Left renal pelvis (tissue), 4 donors: Measurements from ENCODE around the gene FERMT2. TPM values are rescaled to one million over a fixed set of nuclear protein-coding genes. Genes with fewer than 3 reads are reported as not detected.
A peak's percentile ranks its signal among the peaks of the same experiment; 100 is the strongest.
"Not testable (repeated sequence)": the region's sequence is repeated elsewhere in the genome, so short reads cannot be mapped to it uniquely, and the experiment has no call there.

Source experiments
- DNase-seq, 4 donors: peaks; one replicate each; pipeline ENCODE4 v3.0.0-alpha.2; 2013; ENCODE audit warnings: low read depth in 4 of 4, low spot score in 3 of 4
- polyA plus RNA-seq, 4 donors: library from polyadenylated mRNA; unstranded; fragments of 120-200 nt; gene quantifications; one replicate each; pipeline ENCODE4 v1.2.1, GENCODE V29; 2013; ENCODE audit not compliant: insufficient read length in 4 of 4

Gene FERMT2
- polyA plus RNA-seq, 4 donors = 148 to 201 (median 161) TPM

DNA sequence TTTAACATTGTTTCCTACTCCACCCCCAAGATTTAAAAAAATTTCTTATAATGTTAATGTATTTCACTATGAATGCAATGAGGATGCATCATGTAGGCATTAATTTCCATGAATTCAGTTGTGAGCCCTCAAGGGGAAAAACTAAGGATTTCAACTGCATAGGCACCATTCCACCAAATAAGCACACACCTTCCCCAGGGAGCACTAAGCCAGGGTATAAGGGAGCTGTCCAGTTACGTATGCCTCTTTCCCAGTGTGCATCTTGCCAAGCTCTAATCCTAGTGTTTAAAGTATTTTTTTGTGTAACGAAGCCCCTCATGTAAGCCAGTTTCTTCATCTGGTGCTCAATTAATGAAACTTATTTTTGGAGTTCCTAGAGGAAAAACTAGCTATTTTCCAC, 6.6 kb downstream of the FERMT2 start:
- DNase-seq = no peak

DNA sequence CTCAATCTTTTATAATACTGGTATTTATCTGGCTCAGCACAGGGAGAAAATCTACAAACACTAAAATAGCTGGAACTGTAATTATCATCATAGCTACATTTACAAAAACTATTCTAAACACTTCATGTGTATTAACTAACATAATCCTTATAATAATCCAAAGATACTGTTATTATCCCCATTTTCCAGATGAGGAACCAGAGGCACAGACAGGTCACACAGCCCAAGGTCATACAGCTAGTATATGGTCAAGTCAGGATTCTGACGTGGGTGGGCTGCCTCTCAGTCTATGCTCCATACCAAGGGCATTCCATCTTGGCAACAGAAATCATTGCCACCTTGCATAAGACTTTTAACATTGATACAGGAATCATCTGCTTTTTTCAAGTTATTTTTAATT, 11.4 kb downstream of the FERMT2 start:
- DNase-seq = no peak

DNA sequence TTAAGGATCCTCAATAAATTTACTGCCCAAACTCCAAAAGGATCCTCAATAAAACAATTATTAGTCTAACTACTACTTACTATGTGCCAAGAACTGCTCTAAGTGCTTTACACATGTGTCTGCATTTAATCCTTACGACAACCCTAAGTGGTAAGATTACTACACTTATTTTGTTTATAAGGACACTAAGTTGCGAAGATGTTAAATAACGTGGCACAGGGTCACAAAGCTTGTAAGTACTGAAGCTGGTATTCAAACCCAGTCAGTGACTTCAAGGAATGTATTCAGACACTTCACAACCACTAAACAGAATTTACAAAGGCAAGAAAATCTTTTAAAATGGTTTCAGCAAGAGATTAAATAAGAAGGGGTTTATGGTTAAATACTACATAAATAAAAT, 13.0 kb downstream of the FERMT2 start:
- DNase-seq = no peak

DNA sequence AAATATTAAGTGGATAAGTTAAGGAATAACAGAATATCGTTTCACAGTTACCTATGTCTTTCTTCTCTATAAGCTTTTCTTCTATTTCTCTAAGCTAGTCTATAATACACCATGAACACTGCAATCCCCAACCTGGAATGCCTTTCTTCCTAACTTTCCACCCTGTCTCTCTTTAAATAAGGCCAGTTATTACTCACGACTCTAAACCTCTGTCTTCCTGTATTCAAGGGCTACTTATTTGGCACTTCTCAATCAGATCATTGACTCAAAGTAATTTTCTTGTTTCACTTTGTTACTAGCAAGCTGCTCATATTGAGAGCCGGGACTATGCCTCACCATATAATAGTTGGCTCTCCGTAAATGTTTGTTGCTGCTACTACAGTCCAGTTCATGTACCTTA, 13.5 kb downstream of the FERMT2 start:
- no peak for DNase-seq

DNA sequence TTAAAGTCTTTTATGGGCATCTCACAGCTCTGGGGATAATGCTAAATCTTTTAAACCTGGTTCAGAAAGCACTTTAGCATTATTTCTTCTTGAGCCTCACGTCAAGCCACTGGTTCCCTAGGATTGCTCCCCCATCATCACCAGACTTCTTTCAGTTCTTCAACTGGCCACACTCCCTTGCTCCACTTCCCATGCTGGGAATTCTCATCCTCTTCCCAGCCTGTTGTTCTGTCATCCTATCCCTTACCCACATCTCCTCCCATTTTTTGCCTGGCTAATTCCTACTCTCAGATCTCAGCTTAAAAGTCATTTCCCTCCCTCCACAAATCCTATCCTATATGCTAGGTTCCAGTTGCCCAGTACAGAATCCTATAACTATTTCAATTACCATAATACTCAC, 14.4 kb downstream of the FERMT2 start:
- no peak for DNase-seq

DNA sequence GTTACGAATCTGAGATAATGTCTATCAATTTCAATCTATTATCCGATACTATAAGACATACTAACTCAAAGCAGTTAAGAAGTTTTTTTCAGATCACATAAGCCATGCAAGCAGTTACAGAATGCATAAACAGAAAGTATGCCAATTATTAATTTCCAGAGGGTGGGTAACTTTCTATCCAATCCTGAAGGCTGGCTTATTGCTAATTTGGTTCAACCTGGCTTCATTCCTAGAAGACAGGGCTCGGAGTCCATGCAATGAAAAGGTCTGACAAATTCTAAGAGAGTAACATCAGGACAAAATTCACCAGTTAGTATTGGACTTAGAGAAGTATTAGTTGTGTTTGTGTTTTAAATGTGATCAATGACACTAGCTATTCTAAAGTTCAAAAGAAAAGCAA, 15.0 kb downstream of the FERMT2 start:
- no peak for DNase-seq

DNA sequence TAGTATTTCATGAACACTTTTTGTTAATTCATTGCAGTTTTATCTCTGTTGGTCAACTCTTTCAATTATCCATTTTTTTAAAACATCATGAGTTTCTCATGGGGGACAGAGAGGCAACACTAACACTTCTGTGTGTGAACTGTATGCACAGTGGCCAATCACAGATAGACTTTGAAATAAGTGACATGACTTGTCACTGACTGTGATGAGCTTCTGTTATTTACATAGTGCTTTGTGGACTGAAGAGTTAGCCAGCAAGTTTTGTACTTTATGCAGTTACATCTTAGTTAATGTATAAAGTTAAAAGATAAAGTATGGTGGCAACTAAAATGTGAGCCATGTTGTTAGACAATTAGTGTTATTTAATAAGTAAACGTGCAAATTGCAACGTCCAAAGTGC, 16.1 kb downstream of the FERMT2 start:
- no peak for DNase-seq

DNA sequence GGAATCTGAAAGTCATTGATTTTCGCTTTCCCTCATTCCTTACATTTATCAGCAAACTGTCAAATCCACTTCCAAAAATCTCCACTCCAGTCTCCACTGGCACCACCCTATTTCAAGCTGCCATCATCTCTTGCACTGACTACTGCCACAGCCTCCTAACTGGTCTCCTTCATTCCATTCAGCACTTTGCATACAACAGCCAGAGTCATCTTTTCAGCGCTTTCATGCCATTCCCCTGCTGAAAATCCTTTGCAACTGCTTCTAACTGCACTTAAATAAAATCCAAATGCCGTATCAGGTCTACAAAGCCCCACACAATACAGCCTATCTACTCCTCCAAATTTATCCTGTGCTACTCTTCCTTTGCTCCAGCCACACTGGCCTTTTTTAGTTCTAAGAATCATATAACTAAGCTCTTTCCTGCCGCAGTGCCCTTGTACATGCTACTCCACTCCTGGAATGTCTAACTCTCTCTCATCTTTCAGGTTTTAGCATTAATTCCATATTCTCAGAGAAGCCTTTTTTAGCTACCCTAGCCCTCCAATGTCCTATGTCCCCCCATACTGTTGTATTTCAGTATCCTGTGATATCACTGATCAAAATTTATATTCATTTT, 21.6 kb downstream of the FERMT2 start:
- DNase-seq = no peak

DNA sequence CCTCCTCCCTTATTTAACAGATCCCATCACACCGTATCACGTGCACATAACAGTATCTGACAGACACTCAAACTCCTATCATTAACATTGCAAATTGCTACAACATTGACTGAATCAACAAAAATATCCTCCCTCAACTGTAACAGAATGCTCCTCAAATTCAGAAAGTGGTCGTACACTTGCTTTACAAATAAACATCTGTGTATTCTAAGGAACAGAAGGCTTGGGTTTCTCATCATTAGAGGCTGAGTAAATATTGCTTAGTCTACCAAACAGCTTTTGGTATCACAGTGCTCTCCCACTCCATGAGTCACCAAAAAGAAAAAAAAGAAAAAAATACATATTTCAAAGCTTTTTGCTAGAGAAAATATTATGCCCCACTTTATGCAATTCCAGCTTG, 23.9 kb downstream of the FERMT2 start:
- no peak for DNase-seq

DNA sequence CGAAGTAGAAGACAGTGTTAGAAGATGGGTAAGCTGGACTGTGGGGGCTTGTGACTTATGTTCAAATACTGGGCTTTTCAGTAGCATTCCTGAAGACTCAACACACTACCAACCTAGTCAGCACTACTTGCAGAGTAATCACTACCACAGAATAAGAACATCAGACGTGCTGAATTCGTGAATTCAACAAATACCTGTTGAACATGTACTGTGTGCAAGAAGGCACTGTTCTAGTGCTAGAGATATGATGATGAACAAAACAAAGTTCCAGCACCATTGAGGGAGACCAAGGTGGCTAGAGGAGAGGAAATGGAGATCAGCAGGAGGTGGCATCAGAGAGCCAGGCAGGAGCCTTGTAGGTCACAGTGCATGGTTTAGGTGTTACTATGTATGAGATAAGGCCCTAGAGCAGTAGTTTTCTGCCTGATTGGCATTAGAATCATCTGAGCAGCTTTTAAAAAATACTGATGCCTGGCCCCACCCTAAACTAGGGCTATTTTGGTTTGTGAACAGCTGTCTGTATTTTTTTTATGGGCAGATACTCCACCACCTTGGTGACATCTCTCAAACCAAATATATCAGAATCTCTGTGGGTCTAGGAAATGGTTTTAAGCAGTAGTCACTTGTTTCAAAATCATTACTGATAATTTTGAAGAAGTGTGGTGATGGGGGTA, 26.8 kb downstream of the FERMT2 start:
- DNase-seq = no peak

DNA sequence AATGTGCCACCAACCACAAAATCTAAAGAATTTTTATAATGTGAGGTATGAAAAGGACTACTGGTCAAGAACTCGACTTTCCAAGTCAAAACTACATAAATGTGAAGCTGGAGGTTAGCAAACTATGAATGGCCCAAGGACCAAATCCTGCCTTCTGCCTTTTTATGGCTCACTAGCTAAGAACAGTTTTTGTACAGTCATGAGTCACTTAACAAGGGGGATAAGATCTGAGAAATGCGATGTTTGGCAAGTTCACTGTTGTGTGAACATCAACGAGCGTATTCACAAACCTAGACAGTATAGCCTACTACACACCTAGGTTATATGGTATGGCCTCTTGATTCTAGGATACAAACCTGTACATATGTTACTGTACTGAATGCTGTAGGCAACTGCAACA, 28.2 kb downstream of the FERMT2 start:
- no peak for DNase-seq

DNA sequence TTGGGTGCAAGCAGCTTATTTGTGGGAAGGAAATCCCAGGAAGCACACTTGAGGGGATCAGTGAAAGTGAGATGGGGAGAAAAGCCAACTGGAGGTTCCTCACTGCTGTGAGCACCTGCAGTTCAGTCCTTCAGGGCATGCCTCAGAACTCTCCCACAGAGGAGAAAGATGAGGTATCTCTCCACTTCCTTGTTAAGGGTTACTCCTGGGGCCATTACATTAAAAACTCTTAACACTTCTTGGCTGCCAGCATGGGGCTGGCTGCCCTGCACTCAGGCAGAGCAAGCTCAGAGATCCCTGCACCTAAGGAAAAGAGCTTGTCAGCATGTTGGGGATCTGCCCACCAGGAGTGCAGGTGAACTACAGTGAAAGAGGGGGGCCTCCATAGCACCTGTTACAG, 28.8 kb downstream of the FERMT2 start:
- DNase-seq = no peak

DNA sequence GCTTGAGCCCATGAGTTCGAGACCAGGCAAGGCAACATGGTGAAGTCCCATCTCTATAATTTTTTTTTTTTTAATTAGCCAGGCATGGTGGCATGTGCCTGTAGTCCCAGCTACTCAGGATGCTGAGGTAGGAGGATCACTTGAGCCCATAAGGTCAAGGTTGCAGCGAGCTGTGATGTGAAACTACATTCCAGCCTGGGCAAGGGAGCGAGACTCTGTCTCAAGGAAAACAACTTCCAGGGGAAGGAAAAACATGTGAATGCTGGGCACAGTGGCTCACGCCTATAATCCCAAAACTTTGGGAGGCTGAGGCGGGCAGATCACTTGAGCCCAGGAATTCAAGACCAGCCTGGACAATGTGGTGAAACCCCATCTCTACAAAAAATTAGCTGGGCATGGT, 30.4 kb downstream of the FERMT2 start:
- not testable (repeated sequence) for DNase-seq

DNA sequence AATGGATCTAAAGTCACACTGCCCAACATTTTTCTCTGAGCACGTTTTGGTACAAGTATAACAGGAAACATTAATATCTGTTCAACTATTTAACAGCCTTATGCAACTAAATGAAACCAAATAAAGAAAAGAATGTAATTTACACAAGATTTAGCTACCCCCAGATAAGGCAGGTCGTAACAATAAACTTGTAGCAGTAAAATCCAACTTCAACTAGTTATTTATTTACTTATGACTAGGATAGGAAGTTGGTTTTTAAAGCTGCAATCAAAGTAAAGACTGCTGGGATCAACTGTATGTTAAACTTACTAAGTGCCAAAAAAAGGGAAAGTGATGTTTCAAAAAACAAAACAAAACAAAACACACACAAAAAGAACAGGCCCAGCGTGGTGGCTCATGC, 30.9 kb downstream of the FERMT2 start:
- peak in 1 of 4 donors; percentile 35 for DNase-seq

DNA sequence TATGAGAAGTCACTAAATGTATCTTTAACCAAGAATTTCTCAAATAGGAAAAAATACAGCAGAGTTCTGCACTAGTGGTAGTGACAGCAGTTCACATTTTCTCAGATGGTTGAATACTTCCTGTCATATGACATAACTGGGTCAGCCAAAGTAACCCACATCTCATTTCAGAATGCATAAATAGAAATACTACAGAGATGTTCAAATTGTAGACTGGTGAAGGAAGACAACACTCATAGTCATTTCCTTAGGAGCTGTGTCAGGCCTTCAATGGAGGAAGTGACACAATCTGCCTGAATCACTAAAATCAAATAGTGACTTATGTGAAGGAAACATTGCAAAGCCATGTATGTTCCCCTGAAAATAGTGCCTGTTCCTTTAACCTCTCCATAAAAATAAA, 32.4 kb downstream of the FERMT2 start:
- DNase-seq = no peak

DNA sequence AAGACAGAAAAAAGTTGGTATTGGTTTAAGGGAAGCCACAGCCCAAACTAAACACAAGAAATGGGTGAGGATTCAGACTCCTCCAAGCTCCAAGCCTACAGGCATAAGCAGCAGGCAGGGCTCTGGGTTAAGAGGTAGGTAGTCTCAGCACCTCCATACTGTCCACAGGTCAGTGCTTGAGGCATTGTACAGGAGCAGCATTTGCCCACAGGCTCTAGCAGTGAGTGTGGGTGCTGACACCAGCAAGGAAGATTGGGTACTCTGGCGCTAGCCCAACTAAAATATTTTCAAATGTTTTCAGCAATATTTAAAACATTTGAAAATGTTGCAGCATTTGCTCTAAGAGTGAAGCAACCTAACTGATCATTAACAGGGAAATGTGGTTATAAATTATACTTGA, 33.1 kb downstream of the FERMT2 start:
- DNase-seq = no peak

DNA sequence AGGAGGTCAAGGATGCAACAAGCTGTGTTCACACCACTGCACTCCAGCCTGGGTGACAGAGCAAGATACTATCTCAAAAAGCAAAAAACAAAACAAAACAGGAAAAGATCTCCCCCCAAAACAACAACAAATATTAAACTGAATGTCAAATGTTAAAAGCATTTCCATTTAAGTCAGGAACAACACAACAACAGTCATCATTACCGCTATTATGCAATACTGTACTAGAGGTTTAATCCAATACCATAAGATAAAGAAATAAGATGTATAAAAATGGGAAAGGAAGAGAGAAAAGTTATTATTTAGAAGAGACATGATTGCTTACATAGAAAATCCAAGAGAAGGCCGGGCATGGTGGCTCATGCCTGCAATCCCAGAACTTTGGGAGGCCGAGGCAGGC, 36.6 kb downstream of the FERMT2 start:
- DNase-seq = no peak

DNA sequence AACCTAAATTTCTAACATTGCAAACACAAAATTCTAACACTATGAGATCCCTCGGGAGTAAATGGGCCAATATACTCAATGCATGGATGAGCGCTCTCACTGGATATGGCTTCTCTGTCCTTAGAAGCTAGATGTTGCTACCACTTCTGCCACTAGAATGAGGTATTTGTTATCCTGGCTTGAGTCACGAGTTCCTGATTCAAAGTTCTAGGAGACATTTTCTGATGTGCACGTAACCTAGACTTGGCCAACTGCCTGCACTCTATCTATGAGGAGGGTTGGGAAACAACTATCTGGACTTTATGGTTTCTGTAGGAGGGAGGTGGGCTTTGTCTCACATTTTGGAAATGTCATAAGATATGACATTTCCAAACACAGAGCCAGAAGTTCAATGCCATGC, 37.6 kb downstream of the FERMT2 start:
- DNase-seq = no peak

DNA sequence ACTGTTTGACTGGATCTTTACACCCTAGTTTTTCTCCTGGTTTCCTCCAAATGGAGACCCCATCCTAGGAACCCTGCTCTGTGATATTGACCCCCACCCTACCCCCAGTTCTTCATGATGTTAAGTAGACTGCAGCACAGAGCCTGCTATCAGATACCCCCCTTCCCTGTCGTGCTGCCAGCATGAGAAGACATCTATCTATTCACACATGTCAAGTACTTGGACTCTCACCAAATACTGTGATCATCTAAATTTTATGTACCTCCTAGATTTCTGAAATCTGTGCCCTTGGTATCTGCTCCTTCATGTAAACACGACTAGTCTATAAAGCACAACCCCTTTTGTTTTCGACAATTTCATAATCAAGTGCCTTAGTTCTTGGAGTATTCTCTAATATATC, 38.9 kb downstream of the FERMT2 start:
- DNase-seq = no peak

DNA sequence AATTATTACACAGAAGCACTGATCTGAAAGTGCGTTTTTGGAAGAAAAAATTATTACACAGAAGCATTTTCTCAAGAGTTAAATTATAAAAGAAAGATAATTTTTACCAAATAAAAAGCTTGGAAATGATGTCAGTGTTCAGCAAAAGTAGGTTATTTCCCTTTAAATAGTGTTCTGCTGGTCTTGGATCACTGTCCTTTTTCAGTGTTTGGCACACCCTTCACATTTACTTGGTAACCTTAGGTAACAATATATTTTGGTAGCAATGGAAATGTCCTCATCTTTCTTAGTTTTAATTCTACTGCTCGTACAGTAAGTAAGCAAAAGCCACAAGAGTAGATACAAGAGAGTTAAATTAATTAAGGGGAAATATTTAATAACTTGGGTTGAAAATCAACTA, 40.3 kb downstream of the FERMT2 start:
- DNase-seq = no peak

DNA sequence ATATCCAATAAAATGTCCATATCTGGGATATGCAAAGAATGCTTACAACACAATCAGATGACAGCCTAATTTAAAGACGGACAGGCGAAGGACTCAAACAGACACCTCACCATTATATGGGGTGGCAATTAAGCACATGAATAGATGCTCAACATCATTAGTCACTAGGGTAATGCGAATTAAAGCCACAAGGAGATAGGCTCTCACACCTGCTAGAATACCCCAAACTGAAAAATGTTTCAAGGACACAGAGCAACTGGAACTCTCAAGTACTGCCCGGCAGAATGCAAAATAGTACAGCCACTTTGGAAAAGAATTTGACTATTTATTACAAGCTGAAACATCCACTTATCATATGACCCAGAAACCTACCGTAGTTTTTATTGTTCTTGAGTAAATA, 42.9 kb downstream of the FERMT2 start:
- DNase-seq = no peak

DNA sequence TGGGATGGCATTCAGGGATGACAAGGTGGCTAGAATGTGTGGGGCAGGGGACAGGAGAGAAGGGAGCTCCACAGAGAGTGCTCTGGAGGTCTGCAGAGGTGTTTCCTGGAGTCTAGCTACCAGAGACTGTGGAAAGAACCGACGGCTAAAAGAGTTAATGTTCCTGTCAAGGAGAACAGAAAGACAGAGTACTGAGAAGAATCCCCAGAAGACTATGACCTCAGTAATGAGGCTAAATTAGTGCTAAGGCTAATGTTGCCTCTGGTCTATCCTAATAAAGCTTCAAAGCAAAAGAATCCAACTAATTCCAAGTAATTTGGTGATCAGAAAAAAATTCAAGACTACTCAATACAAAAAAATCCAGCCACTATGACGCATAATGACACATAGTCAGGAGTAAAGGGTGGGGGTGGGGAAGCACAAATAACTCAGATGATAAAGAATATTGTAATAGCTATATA, 44.7 kb downstream of the FERMT2 start:
- DNase-seq = no peak
